H9 (cell line): Measurements from ENCODE around the gene KBTBD13. TPM values are rescaled to one million over a fixed set of nuclear protein-coding genes. Genes with fewer than 3 reads are reported as not detected.

ENCODE experiments used
- DNase-seq: peaks from one replicate; pipeline ENCODE4 v3.0.0-alpha.2; 2017
- H2AFZ ChIP-seq: one replicate; pipeline ENCODE4 v1.6.1; 2013; ENCODE audit warnings: mild to moderate bottlenecking, low read length, control low read depth, moderate library complexity
- H2AK5ac ChIP-seq: 2 replicates; pipeline ENCODE4 v1.6.1; 2013; ENCODE audit warnings: low read length, control low read depth, mixed read lengths; ENCODE audit not compliant: insufficient read length
- H2BK120ac ChIP-seq: one replicate; pipeline ENCODE4 v1.6.1; 2013; ENCODE audit warnings: low read depth, mild to moderate bottlenecking, low read length, control low read depth, inconsistent platforms; ENCODE audit not compliant: poor library complexity, severe bottlenecking
- H2BK12ac ChIP-seq: 2 replicates; pipeline ENCODE4 v1.6.1; 2013; ENCODE audit warnings: low read length, control low read depth, mixed read lengths, low read depth; ENCODE audit not compliant: insufficient read length
- H2BK15ac ChIP-seq: 2 replicates; pipeline ENCODE4 v1.6.1; 2013; ENCODE audit warnings: low read depth, low read length, control low read depth
- H2BK20ac ChIP-seq: one replicate; pipeline ENCODE4 v1.6.1; 2013; ENCODE audit warnings: low read depth, mild to moderate bottlenecking, low read length, control low read depth, inconsistent platforms; ENCODE audit not compliant: poor library complexity, severe bottlenecking
- H2BK5ac ChIP-seq: 2 replicates; pipeline ENCODE4 v1.6.1; 2013; ENCODE audit warnings: low read length, control low read depth, mixed read lengths; ENCODE audit not compliant: insufficient read length
- H3K14ac ChIP-seq: 2 replicates; pipeline ENCODE4 v1.6.1; 2013; ENCODE audit warnings: low read length, control low read depth; ENCODE audit not compliant: insufficient read depth
- H3K18ac ChIP-seq: 2 replicates; pipeline ENCODE4 v1.6.1; 2013; ENCODE audit warnings: low read depth, mild to moderate bottlenecking, mixed read lengths, low read length, control low read depth; ENCODE audit not compliant: insufficient read length
- H3K23ac ChIP-seq: 2 replicates; pipeline ENCODE4 v1.6.1; 2013; ENCODE audit warnings: low read length, control low read depth, mixed read lengths, low read depth; ENCODE audit not compliant: insufficient read length
- H3K23me2 ChIP-seq: 2 replicates; pipeline ENCODE4 v1.6.1; 2013; ENCODE audit warnings: low read depth, mild to moderate bottlenecking, mixed read lengths, low read length, control low read depth; ENCODE audit not compliant: insufficient read length, poor library complexity, severe bottlenecking
- H3K27ac ChIP-seq: 2 replicates; pipeline ENCODE4 v1.5.1; 2013; ENCODE audit warnings: low read length, control low read depth, mixed read lengths, low read depth; ENCODE audit not compliant: insufficient read length
- H3K27me3 ChIP-seq: 2 replicates; pipeline ENCODE4 v1.6.1; 2013; ENCODE audit warnings: low read length, control low read depth, inconsistent platforms; ENCODE audit not compliant: insufficient read depth
- H3K4ac ChIP-seq: 2 replicates; pipeline ENCODE4 v1.6.1; 2013; ENCODE audit warnings: low read depth, mild to moderate bottlenecking, control low read depth, inconsistent platforms, low read length, moderate library complexity
- H3K4me1 ChIP-seq: 2 replicates; pipeline ENCODE4 v1.6.1; 2013; ENCODE audit warnings: low read length, control low read depth, inconsistent platforms; ENCODE audit not compliant: insufficient read depth
- H3K4me2 ChIP-seq: 2 replicates; pipeline ENCODE4 v1.6.1; 2013; ENCODE audit warnings: low read length, control low read depth, mixed read lengths; ENCODE audit not compliant: insufficient read length, insufficient read depth
- H3K56ac ChIP-seq: 2 replicates; pipeline ENCODE4 v1.6.1; 2013; ENCODE audit warnings: low read depth, mild to moderate bottlenecking, mixed read lengths, low read length, control low read depth; ENCODE audit not compliant: insufficient read length
- H3K79me1 ChIP-seq: 2 replicates; pipeline ENCODE4 v1.6.1; 2013; ENCODE audit warnings: low read depth, mild to moderate bottlenecking, moderate library complexity, low read length, control low read depth, inconsistent platforms; ENCODE audit not compliant: insufficient read depth, poor library complexity, severe bottlenecking
- H3K79me2 ChIP-seq: 2 replicates; pipeline ENCODE4 v1.6.1; 2013; ENCODE audit warnings: low read length, control low read depth, inconsistent platforms; ENCODE audit not compliant: insufficient read depth
- H3K9ac ChIP-seq: 2 replicates; pipeline ENCODE4 v1.6.1; 2013; ENCODE audit warnings: low read length, control low read depth, mixed read lengths; ENCODE audit not compliant: insufficient read length; ENCODE audit errors: extremely low read depth
- H3K9me3 ChIP-seq: one replicate; pipeline ENCODE4 v1.6.1; 2013; ENCODE audit warnings: low read depth, low read length, inconsistent platforms; ENCODE audit not compliant: control insufficient read depth
- H3T11ph ChIP-seq: one replicate; pipeline ENCODE4 v1.6.1; 2013; ENCODE audit warnings: mild to moderate bottlenecking, low read length, control low read depth, inconsistent platforms
- H4K20me1 ChIP-seq: one replicate; pipeline ENCODE4 v1.6.1; 2013; ENCODE audit not compliant: control insufficient read depth, insufficient read length, insufficient read depth
- H4K5ac ChIP-seq: 2 replicates; pipeline ENCODE4 v1.6.1; 2013; ENCODE audit warnings: low read depth, mild to moderate bottlenecking, mixed read lengths, low read length, control low read depth; ENCODE audit not compliant: insufficient read length
- H4K8ac ChIP-seq: replicated peaks from 2 replicates; pipeline ENCODE4 v1.6.1; 2013; ENCODE audit warnings: low read length, control low read depth, mixed read lengths, low read depth; ENCODE audit not compliant: insufficient read length
- H4K91ac ChIP-seq: 2 replicates; pipeline ENCODE4 v1.6.1; 2013; ENCODE audit warnings: low read depth, mild to moderate bottlenecking, moderate library complexity, mixed read lengths, low read length, control low read depth; ENCODE audit not compliant: insufficient read length
- H3K27ac Mint-ChIP-seq, 3 experiments: 2 replicates in 2 of 3; 3 replicates in 1 of 3; pipeline ENCODE4 v1.8.0; 2020 to 2021; ENCODE audit warnings: mixed read lengths in 3 of 3, mild to moderate bottlenecking in 1 of 3, moderate library complexity in 1 of 3
- H3K27me3 Mint-ChIP-seq: 2 replicates; pipeline ENCODE4 v1.8.0; 2021; ENCODE audit warnings: low read depth, mild to moderate bottlenecking, moderate library complexity, mixed read lengths
- H3K36me3 Mint-ChIP-seq, 3 experiments: 2 replicates in 2 of 3; 3 replicates in 1 of 3; pipeline ENCODE4 v1.8.0; 2020 to 2021; ENCODE audit warnings: low read depth in 3 of 3, mixed read lengths in 3 of 3; ENCODE audit not compliant: insufficient read depth in 1 of 3
- H3K4me1 Mint-ChIP-seq, 2 experiments: 2 replicates each; pipeline ENCODE4 v1.8.0; 2020; ENCODE audit warnings: mixed read lengths in 2 of 2
- H3K4me3 Mint-ChIP-seq, 2 experiments: 2 replicates in 1 of 2; 3 replicates in 1 of 2; pipeline ENCODE4 v1.8.0; 2020 to 2021; ENCODE audit warnings: mild to moderate bottlenecking in 2 of 2, mixed read lengths in 2 of 2, moderate library complexity in 1 of 2
- H3K9me3 Mint-ChIP-seq, 2 experiments: 2 replicates in 1 of 2; 3 replicates in 1 of 2; pipeline ENCODE4 v1.8.0; 2020; ENCODE audit warnings: mild to moderate bottlenecking in 2 of 2, mixed read lengths in 2 of 2, moderate library complexity in 1 of 2
- CTCF ChIP-seq: fragments of 200-600 bp; sonication (generic); conservative IDR thresholded peaks from 3 replicates; pipeline ENCODE4 v1.8.0; 2021; ENCODE audit warnings: antibody characterized with exemption, mild to moderate bottlenecking
- WGBS: extraction: QIAGEN DNeasy Blood & Tissue Kit; methylation state at CpG from one replicate; pipeline ENCODE4 v1.1.7; 2013; ENCODE audit warnings: missing lambda C conversion rate, low lambda C conversion rate, mixed read lengths; ENCODE audit not compliant: insufficient read length; ENCODE audit errors: extremely low coverage; 5-methylcytosine and 5-hydroxymethylcytosine counted together
- total RNA-seq: library from RNA; stranded (reverse); gene quantifications from 2 replicates; pipeline ENCODE4 v1.2.1, GENCODE V29; 2021

Gene KBTBD13
- total RNA-seq, 1 experiment from 2014 or later, result not detected

DNA sequence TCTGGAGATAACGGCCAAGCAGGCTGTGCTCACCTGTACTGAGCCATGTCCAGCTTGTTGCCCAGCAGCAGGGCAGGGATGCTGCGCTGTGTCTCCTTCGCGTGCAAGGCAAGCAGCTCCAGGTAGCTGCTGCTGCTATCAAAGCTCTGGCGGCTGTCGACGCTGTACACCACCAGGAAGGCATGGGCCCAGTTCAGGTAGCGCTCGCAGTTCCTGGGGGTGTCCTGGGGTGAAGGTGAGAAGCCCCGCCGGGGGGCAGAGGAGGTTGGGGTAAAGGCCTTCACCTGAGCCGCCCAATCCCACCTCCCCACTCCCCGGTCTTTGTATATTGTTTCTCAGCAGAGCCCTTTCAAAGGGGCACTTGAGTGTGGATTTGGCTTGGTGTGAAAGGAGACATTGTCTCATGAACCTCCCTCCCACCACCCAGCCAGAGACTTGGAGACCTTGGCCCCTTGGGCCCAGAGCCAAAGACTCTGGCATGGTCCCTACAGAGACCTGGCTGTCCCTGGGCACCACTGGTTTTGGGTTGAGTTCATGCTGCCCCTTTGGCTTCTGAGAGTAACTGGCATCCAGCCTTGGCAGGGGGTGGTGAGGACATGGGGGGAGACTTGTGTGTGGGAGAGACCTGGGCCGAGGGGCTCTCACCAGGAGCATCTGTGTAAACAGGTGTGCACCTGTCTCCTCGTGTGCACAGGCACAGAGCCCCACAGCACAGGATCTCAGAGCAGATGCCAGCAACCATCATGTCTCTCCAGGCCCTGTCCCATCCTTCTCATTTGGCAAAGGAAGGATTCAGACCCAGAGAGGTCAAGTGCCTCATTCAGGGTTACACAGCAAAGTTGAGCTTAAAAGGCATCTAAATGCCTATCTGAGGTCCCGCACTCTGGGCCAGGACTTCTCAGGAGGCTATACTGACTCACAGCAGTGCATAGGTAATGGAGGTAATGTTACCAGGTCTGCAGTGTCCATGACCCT is 17.9 kb upstream of the KBTBD13 start:
- Mint-ChIP-seq H3K27me3 (no peaks in the 10 kb centered on the region), H3K9me3 (no peaks in the 10 kb centered on the region), H3K27ac (no peak overlapping the region), H3K36me3 (peaks cover 0 to 7% (median 6%) of the 10 kb centered on the region in 3 experiments; a peak in 3 of 7 replicates), H3K4me3 (no peak overlapping the region), H3K4me1 (no peaks in the 10 kb centered on the region)
- H3K56ac ChIP-seq, result no peak overlapping the region
- no peak overlapping the region for H3T11ph ChIP-seq
- no peak overlapping the region for H2BK120ac ChIP-seq
- H3K23me2 ChIP-seq, result no peaks in the 10 kb centered on the region
- no peak overlapping the region for H2AFZ ChIP-seq
- no peaks in the 10 kb centered on the region for H3K79me1 ChIP-seq
- no peak overlapping the region for H3K23ac ChIP-seq
- TF ChIP-seq CTCF, result no peak
- H3K18ac ChIP-seq, result no peak overlapping the region
- no peak overlapping the region for H3K4ac ChIP-seq
- no peak overlapping the region for H3K14ac ChIP-seq
- H4K8ac ChIP-seq, result no peak overlapping the region
- no peaks in the 10 kb centered on the region for H4K20me1 ChIP-seq
- no peaks in the 10 kb centered on the region for H3K79me2 ChIP-seq
- H3K9ac ChIP-seq, result no peak overlapping the region
- H3K4me2 ChIP-seq, result no peak overlapping the region
- H2BK12ac ChIP-seq, result no peak overlapping the region
- WGBS, result no CpG with 5 or more reads among the region's 16 CpGs
- H3K9me3 ChIP-seq, result no peaks in the 10 kb centered on the region
- no peak overlapping the region for H2AK5ac ChIP-seq
- no peak overlapping the region for H3K27ac ChIP-seq
- H3K4me1 ChIP-seq, result no peaks in the 10 kb centered on the region
- H3K27me3 ChIP-seq, result no peaks in the 10 kb centered on the region
- H4K91ac ChIP-seq, result no peak overlapping the region
- H2BK20ac ChIP-seq, result no peak overlapping the region
- DNase-seq, result no peak
- no peak overlapping the region for H2BK5ac ChIP-seq
- no peak overlapping the region for H4K5ac ChIP-seq
- H2BK15ac ChIP-seq, result no peak overlapping the region
